Ectodermal cell (in vitro differentiated cells): Measurements from ENCODE around the gene MDFI.

Experiments
- H3K27ac ChIP-seq: 2 replicates; pipeline ENCODE4 v1.7.0; 2013; ENCODE audit warnings: mild to moderate bottlenecking, low read depth, low read length; ENCODE audit not compliant: insufficient read depth, poor library complexity, severe bottlenecking
- H3K27me3 ChIP-seq: 2 replicates; pipeline ENCODE4 v1.7.0; 2013; ENCODE audit warnings: mild to moderate bottlenecking, low read length; ENCODE audit not compliant: insufficient read depth, control insufficient read depth, poor library complexity, severe bottlenecking
- H3K36me3 ChIP-seq: one replicate; pipeline ENCODE4 v1.7.0; 2013; ENCODE audit warnings: low read length; ENCODE audit not compliant: control insufficient read depth, insufficient read depth
- H3K4me1 ChIP-seq: one replicate; pipeline ENCODE4 v1.7.0; 2013; ENCODE audit warnings: low read length; ENCODE audit not compliant: control insufficient read depth, insufficient read depth
- H3K4me3 ChIP-seq: 2 replicates; pipeline ENCODE4 v1.7.0; 2013; ENCODE audit warnings: low read depth, low read length, control low read depth; ENCODE audit not compliant: insufficient read depth
- H3K9me3 ChIP-seq: 2 replicates; pipeline ENCODE4 v1.7.0; 2013; ENCODE audit warnings: mild to moderate bottlenecking, low read length, moderate library complexity; ENCODE audit not compliant: control insufficient read depth
- WGBS, 2 experiments: methylation state at CpG; one replicate each; pipeline ENCODE4 v1.1.7; 2013; ENCODE audit warnings: missing lambda C conversion rate in 2 of 2; 5-methylcytosine and 5-hydroxymethylcytosine counted together

The MDFI gene

DNA sequence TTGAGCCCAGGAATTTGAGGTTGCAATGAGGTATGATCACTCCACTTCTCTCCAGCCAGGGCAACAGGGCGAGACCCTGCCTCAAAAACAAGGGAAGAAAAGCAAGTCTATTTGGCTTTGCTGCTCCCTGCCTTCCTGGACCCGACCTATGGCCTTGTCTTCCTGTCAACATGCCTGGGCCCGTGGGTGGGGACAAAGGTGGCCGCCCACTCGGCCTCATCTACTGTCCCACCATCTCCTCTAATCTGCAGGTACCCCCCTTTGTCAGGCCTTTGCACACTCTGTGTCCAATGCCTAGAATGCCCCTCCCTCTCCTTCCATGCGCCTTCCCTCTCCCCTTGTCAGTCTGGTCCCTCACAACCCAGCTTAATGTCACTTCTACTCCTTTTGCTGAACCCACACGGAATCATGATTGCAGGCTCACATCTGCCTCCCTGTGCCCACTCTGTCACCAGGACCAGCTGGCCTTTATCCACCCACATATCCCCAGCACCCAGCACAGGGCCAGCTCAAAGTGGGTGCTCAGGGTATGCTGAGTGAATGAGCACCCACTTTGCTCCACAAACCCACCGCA, 40.3 kb downstream of the MDFI start:
- H3K27ac ChIP-seq, result no peak overlapping the region
- 79 to 82% methylated on average over 8 of the region's 8 CpGs for WGBS, 2 experiments
- H3K4me3 ChIP-seq, result no peak overlapping the region

DNA sequence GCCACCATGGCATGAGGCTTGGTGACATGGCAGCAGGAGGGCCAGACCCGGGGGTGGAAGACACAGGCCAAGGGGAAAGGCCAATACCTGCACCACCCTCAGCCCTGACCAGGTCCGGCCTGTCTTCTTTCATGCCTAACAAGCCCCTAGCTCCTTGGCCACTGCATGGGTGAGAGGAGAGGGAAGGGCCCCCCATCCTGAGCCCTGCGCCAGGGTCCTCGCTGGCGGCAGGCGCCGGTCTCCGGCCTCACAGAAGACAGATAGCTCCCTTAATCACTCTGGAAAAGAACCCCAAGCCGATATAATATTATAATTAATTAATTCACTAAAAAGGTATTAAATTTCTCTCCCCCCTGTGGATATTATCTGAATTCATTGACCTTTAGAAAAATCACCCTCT, 41.4 kb downstream of the MDFI start:
- peaks cover 26% of the 10 kb centered on the region for H3K4me1 ChIP-seq

More for the DNA sequence above, 40.3 kb downstream of the MDFI start:
- Histone ChIP-seq H3K4me1 (peaks cover 20% of the 10 kb centered on the region), H3K9me3 (no peaks in the 10 kb centered on the region), H3K27me3 (peaks cover 15% of the 10 kb centered on the region), H3K36me3 (no peaks in the 10 kb centered on the region)

GRCh38 chr6:41680182-41680965, 42.1 kb downstream of the MDFI start:
- no peak overlapping the region for H3K27ac ChIP-seq
- H3K27me3 ChIP-seq, result peaks cover 15% of the 10 kb centered on the region
- H3K9me3 ChIP-seq, result no peaks in the 10 kb centered on the region
- peaks cover 26% of the 10 kb centered on the region for H3K4me1 ChIP-seq
- H3K36me3 ChIP-seq, result no peaks in the 10 kb centered on the region
- WGBS, 2 experiments, result 67 to 72% methylated on average over 11 of the region's 11 CpGs
- no peak overlapping the region for H3K4me3 ChIP-seq

More for the DNA sequence above, 41.4 kb downstream of the MDFI start:
- Histone ChIP-seq H3K4me3 (no peak overlapping the region), H3K27ac (no peak overlapping the region), H3K9me3 (no peaks in the 10 kb centered on the region), H3K36me3 (no peaks in the 10 kb centered on the region), H3K27me3 (peaks cover 15% of the 10 kb centered on the region)
- 89 to 94% methylated on average over 5 of the region's 9 CpGs for WGBS, 2 experiments

DNA sequence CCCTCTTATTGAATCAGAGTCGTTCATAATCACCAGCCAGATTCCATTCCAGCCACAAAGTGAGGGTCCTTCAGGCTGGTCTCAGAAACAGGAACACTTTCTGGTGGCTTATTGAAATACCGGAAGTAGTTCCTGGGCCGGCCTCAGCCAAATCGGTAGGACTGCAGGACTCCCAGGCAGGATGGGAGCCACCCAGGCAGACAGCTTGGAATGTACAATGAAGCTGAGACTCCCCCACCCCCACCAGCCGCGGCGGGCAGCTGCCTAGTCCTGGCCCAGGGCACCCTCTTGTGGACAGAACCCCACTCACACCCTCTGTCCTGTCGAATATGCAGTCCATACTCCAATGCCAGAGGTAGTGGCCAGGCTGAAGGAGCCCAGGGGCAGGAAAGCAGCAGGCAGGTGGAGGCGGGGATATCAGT, 43.8 kb downstream of the MDFI start:
- Histone ChIP-seq H3K27me3 (peaks cover 13% of the 10 kb centered on the region), H3K36me3 (no peaks in the 10 kb centered on the region), H3K4me1 (peaks cover 22% of the 10 kb centered on the region), H3K4me3 (no peak overlapping the region), H3K9me3 (no peaks in the 10 kb centered on the region), H3K27ac (no peak overlapping the region)
- 9 to 12% methylated on average over 8 of the region's 9 CpGs for WGBS, 2 experiments

DNA sequence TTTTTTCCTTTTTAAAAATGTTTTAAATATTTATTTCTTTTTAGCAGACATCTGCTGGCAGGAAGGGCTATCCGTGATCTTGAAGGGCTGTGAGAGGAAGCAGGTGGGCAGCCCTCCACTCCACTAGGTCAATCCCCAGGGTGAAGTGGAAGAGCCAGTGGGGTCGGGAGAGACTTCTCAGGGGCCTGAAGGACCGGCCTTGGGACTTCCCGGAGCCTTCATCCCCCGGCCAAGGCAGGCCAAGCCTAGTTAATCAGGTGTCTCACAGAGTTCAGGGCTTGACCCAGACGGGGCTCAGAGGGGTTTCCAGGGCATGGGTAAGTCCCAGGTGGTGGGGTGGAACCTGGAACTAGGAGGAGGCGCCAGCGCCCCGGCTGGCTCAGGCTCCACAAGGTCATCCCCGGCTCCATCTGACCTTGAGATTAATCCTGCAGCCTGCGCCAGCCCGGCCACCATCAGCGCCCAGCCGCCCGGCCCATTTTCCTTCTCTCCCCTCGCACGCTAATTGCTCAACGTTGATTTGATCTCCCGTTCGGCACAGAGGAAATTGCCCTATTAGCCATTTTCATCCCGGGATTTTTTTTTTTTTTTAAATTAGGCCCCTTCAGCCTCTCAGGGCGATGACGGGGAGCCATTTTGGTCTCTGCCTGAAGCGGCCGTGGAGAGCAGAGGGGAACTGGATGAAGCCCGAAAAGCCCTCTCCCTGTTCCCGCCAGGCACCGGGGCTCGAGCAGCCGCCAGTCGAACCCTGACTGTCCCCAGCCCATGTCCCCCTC, 44.4 kb downstream of the MDFI start:
- H3K27me3 ChIP-seq, result peaks cover 10% of the 10 kb centered on the region
- WGBS, 2 experiments, result 76 to 79% methylated on average over 31 of the region's 31 CpGs

DNA sequence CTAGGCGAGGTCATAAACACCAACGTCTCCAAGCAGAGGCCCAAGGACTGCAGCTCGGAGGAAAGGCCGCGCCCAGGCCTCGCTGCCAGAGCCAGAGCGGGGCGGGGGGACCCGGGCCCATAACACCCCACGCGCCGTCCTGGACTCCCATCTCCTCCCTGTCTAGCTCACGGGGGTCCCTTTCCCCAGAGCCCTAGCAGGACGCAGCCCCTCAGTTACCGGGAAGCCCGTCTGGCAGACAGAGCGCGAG, 44.9 kb downstream of the MDFI start:
- Histone ChIP-seq H3K4me3 (no peak overlapping the region), H3K4me1 (peaks cover 14% of the 10 kb centered on the region), H3K9me3 (no peaks in the 10 kb centered on the region), H3K27me3 (peaks cover 10% of the 10 kb centered on the region), H3K27ac (no peak overlapping the region), H3K36me3 (no peaks in the 10 kb centered on the region)
- 62 to 68% methylated on average over 18 of the region's 18 CpGs for WGBS, 2 experiments

More for the DNA sequence above, 44.4 kb downstream of the MDFI start:
- peaks cover 16% of the 10 kb centered on the region for H3K4me1 ChIP-seq
- H3K4me3 ChIP-seq, result no peak overlapping the region
- H3K9me3 ChIP-seq, result no peaks in the 10 kb centered on the region
- no peaks in the 10 kb centered on the region for H3K36me3 ChIP-seq
- no peak overlapping the region for H3K27ac ChIP-seq

GRCh38 chr6:41683523-41684310, 45.4 kb downstream of the MDFI start:
- Histone ChIP-seq H3K4me1 (peaks cover 14% of the 10 kb centered on the region), H3K4me3 (no peak overlapping the region), H3K27ac (no peak overlapping the region), H3K9me3 (no peaks in the 10 kb centered on the region), H3K36me3 (no peaks in the 10 kb centered on the region), H3K27me3 (peaks cover 10% of the 10 kb centered on the region)
- WGBS, 2 experiments, result 20 to 21% methylated on average over 38 of the region's 38 CpGs

DNA sequence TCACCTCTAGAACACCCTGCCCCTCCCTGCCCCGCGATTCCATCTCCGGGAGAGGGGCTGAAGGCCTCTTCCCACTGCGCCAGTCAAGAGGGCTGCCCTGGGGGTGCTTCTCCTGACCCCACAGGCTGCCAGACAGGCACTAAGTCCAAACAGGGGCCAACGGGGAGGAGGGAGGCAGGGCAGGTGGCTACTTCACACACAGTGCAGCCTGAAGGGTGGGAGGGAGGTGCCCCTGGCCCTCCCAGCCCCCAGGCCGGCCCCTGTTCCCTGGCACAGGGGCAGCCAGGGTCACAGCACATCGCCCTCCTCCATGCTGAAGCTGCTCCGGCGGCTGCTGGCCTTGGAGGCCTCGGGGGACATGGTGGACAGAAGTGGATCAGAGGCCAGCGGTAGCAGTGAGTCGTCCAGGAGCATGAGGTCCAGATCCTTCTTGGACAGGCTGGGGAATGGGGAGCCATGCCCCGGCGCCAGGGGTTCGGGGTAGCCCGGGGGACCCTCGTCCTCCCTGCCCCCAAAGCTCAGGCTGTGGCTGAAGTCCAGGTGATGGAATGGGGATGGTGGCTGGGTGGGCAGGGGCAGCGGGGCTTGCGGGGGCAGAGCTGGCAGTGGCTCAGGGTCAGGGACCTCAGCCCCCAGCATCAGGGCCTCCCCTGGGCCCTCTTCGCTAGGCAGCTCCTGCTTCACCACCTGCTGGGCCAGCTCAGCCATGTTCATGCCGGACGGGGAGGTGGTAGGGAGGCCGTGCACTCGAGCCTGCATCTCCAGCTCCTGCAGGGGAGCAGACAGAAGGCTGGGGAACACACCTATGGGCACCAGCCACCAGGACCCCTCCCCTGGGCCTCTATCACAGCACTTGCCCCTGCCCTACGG, 46.3 kb downstream of the MDFI start:
- peaks cover 14% of the 10 kb centered on the region for H3K4me1 ChIP-seq
- no peaks in the 10 kb centered on the region for H3K36me3 ChIP-seq
- 88 to 92% methylated on average over 25 of the region's 25 CpGs for WGBS, 2 experiments
- no peak overlapping the region for H3K27ac ChIP-seq
- H3K9me3 ChIP-seq, result no peaks in the 10 kb centered on the region
- no peak overlapping the region for H3K4me3 ChIP-seq
- H3K27me3 ChIP-seq, result peaks cover 10% of the 10 kb centered on the region

DNA sequence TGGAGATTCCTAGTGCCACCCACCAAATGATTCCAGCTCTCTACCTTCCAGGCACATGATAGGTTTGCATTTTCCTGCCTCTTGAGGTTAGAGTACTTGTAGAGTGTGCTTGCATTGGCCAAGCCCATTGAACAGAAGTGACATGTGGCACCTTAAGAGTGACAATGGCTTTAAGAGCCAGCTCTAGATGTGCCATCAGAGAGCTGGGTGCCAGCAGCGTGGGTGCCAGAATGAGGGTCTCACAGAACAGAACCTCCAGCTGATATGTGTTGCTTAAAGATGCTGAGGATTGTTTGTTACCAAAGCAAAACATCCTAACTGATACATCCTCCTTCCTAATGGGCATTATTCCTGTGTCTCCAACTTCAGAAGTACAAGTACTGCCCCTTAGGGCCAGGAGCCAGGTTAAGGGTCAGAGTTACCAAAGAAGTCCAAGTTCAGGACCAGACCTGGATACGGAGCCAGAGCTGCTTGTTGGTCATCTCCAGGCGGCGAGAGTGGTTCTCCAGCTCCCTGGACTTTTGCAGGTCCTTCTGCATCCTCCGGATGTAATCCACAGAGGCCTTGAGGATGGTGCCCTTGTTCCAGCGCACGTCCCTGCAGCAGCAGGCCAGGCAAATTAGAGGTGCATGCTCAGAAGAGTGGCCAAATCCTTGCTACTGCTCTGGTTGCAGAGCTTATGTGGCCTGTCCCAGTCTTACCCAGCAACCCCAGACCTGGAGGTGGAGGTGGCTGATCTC, 47.5 kb downstream of the MDFI start:
- WGBS, 2 experiments, result 91 to 92% methylated on average over 7 of the region's 7 CpGs
- H3K27ac ChIP-seq, result no peak overlapping the region
- H3K27me3 ChIP-seq, result peaks cover 10% of the 10 kb centered on the region
- no peak overlapping the region for H3K4me3 ChIP-seq
- no peaks in the 10 kb centered on the region for H3K36me3 ChIP-seq
- no peaks in the 10 kb centered on the region for H3K9me3 ChIP-seq
- peaks cover 14% of the 10 kb centered on the region for H3K4me1 ChIP-seq
